Sigmoid colon (tissue), 3 donors: ENCODE results near the gene LXN.
"Not testable (repeated sequence)": the region's sequence is repeated elsewhere in the genome, so short reads cannot be mapped to it uniquely, and the experiment has no call there.

Experiments used
- POLR2A ChIP-seq, 2 donors: fragments of 450-650 bp; IDR thresholded peaks; one replicate each; pipeline ENCODE4 v1.6.1; 2016; ENCODE audit warnings: antibody characterized with exemption in 2 of 2, mild to moderate bottlenecking in 2 of 2, moderate library complexity in 2 of 2
- TF ChIP-seq, protein P1 (sequence below), 4 experiments: fragments of 450-650 bp in 3 of 4; fragments of 200-600 bp in 1 of 4; IDR thresholded peaks; one replicate each; pipeline ENCODE4 v1.5.1; 2016 to 2019; ENCODE audit warnings: antibody characterized with exemption in 4 of 4, mild to moderate bottlenecking in 3 of 4, moderate library complexity in 2 of 4

DNA sequence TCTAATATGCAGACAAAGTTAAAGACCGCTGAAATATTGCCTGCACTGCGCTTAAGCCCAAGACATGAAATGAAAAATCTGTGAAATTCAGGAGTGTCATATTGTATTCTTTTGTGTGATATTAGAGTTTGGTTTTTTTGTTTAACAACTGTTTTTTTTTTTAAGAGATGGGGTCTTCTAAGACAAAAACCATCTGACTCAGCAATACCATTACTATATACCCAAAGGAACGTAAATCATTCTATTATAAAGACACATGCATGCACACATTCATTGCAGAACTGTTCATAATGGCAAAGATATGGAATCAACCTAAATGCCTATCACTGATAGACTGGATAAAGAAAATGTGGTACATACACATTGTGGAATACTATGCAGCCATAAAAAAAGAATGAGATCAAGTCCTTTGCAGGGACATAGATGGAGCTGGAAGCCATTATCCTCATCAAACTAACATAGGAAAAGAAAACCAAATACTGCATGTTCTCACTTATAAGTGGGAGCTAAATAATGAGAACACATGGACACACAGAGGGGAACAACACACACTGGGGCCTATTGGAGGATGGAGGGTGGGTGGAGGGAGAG is 21.5 kb upstream of the LXN start:
- TF ChIP-seq, protein P1, sequence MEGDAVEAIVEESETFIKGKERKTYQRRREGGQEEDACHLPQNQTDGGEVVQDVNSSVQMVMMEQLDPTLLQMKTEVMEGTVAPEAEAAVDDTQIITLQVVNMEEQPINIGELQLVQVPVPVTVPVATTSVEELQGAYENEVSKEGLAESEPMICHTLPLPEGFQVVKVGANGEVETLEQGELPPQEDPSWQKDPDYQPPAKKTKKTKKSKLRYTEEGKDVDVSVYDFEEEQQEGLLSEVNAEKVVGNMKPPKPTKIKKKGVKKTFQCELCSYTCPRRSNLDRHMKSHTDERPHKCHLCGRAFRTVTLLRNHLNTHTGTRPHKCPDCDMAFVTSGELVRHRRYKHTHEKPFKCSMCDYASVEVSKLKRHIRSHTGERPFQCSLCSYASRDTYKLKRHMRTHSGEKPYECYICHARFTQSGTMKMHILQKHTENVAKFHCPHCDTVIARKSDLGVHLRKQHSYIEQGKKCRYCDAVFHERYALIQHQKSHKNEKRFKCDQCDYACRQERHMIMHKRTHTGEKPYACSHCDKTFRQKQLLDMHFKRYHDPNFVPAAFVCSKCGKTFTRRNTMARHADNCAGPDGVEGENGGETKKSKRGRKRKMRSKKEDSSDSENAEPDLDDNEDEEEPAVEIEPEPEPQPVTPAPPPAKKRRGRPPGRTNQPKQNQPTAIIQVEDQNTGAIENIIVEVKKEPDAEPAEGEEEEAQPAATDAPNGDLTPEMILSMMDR (IDR thresholded peaks at IDR 0.05): not testable (repeated sequence)
- not testable (repeated sequence) for TF ChIP-seq POLR2A (IDR thresholded peaks at IDR 0.05)
